Stimulated activated naive CD8-positive, alpha-beta T cell treated with anti-CD3 and anti-CD28 coated beads, Interleukin-15, Interleukin-2, amounts not matched to agents 100 ng/mL and 50 ng/mL, for 24 hours (primary cell): ENCODE measurements around the gene MAML2.
A peak's percentile ranks its signal among the peaks of the same experiment; 100 is the strongest.

ENCODE experiments used
- H3K27ac Mint-ChIP-seq: one replicate; pipeline ENCODE4 v1.8.0; 2021; ENCODE audit warnings: mild to moderate bottlenecking, mixed read lengths
- H3K27me3 Mint-ChIP-seq: one replicate; pipeline ENCODE4 v1.8.0; 2021; ENCODE audit warnings: mixed read lengths
- H3K36me3 Mint-ChIP-seq: one replicate; pipeline ENCODE4 v1.8.0; 2021; ENCODE audit warnings: low read depth, mixed read lengths
- H3K4me1 Mint-ChIP-seq: one replicate; pipeline ENCODE4 v1.8.0; 2021; ENCODE audit warnings: low read depth, mixed read lengths
- H3K4me3 Mint-ChIP-seq: one replicate; pipeline ENCODE4 v1.8.0; 2021; ENCODE audit warnings: mild to moderate bottlenecking, mixed read lengths
- H3K9me3 Mint-ChIP-seq: one replicate; pipeline ENCODE4 v1.8.0; 2021; ENCODE audit warnings: mixed read lengths

MAML2 gene

DNA sequence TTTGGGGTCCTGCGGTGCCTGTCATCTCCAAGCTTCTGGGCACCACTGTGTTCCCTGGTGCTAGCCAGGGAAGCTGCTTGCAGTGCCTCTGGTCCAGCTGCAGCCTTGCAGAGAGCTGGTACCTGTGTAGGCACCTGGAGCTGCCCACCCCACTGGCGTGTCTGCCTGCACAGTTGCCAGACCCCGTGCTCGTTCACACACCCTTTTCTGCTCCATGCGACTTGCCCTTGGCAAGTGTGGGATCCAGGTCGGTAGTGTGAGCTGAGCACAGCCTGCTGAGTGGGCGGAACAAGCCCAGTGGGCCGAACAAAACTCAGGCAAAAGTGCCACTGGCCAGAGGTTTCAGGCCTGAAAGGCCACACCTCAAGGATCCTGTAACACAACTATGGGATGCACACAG, 272.5 kb downstream of the MAML2 start:
- H3K4me1 Mint-ChIP-seq: peaks cover 84% of the 10 kb centered on the region
- no peaks in the 10 kb centered on the region for H3K9me3 Mint-ChIP-seq
- peaks cover 47% of the 10 kb centered on the region for H3K36me3 Mint-ChIP-seq
- peak overlapping the region; percentile 83 for H3K27ac Mint-ChIP-seq
- no peak overlapping the region for H3K4me3 Mint-ChIP-seq
- H3K27me3 Mint-ChIP-seq: no peaks in the 10 kb centered on the region

DNA sequence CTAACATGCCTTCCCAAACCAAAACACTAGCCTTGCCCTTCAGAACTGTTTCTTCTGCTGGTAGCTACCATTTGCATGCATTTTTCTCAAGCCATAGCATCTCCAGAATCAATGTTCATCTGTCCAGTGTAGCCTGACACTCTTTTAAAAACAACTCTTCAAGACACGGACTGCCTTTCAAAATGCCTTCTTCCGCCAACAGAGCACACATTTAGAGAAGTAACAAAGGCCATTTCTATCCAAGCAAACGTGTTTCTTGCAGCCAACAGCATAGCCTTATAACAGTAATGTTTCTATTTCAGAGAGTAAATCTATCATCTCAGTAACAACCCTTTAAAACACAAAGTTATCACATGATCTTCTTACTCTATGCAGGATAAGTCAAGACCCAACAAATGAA, 275.8 kb downstream of the MAML2 start:
- Mint-ChIP-seq H3K27ac (peak overlapping the region; percentile 90), H3K4me3 (peak overlapping the region; percentile 21), H3K27me3 (no peaks in the 10 kb centered on the region), H3K36me3 (peaks cover 26% of the 10 kb centered on the region), H3K4me1 (peaks cover 87% of the 10 kb centered on the region), H3K9me3 (no peaks in the 10 kb centered on the region)

DNA sequence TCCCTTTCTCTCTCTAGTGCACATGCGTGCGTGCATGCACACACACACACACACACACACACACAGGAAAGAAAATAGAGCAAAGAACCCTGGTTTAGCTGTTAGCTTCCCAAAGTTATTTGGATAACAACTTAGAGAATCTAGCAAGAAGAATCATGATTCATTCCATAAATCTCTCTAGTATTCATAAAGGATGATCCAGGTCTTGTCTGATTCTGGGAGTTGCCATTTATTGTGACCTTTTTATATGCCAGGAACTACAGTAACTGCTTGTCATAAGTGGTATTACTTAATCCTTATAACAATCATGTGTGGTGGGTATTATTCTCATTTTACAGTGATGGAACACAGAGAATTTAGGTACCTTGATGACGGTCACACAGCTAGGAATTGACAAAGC, 277.6 kb downstream of the MAML2 start:
- H3K27me3 Mint-ChIP-seq: no peaks in the 10 kb centered on the region
- H3K4me1 Mint-ChIP-seq: peaks cover 90% of the 10 kb centered on the region
- no peaks in the 10 kb centered on the region for H3K9me3 Mint-ChIP-seq
- H3K4me3 Mint-ChIP-seq: no peak overlapping the region
- peak overlapping the region; percentile 90 for H3K27ac Mint-ChIP-seq
- peaks cover 22% of the 10 kb centered on the region for H3K36me3 Mint-ChIP-seq

DNA sequence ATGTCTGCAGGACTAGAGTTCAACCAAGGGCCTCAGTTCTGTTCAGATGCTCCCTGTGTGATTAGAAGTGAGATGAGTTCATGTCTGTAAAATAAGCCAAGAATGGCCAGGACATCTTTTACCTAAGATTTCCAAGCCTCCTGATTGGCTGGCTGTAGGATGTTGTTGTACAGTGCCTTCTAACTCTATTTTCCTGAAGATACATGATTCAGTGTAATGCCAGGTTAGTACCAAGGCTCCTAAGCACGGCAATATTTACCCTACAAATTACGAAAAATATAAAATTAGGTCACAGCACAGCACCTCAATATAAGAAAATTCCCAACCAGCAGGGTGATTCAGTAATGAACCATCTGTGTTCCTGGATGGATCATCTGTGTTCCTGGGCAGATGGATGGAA, 279.1 kb downstream of the MAML2 start:
- Mint-ChIP-seq H3K27ac (peak overlapping the region; percentile 13), H3K27me3 (no peaks in the 10 kb centered on the region), H3K9me3 (no peaks in the 10 kb centered on the region), H3K4me1 (peaks cover 88% of the 10 kb centered on the region), H3K4me3 (no peak overlapping the region), H3K36me3 (peaks cover 34% of the 10 kb centered on the region)

DNA sequence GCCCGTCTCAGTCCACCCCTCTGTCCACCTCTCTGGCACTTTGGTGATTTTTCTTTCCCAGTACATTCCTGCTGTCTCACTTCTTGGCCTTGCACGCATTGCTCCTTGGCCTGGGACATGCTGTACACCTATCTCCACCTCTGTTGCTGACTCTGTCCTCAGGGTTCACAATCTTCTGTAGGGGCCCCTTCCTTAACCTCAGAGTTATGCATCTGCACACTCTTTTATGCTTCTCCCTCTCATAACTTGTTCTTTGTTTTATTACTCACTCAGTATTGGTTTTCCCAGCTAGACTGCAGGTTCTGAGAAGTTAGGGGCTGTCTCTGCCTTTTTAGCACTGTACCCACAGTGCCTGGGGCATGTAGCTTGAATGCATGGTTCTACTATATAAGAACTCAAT, 279.9 kb downstream of the MAML2 start:
- H3K36me3 Mint-ChIP-seq: peaks cover 35% of the 10 kb centered on the region
- H3K4me1 Mint-ChIP-seq: peaks cover 80% of the 10 kb centered on the region
- peak overlapping the region; percentile 66 for H3K4me3 Mint-ChIP-seq
- no peaks in the 10 kb centered on the region for H3K27me3 Mint-ChIP-seq
- peak overlapping the region; percentile 93 for H3K27ac Mint-ChIP-seq
- H3K9me3 Mint-ChIP-seq: no peaks in the 10 kb centered on the region

DNA sequence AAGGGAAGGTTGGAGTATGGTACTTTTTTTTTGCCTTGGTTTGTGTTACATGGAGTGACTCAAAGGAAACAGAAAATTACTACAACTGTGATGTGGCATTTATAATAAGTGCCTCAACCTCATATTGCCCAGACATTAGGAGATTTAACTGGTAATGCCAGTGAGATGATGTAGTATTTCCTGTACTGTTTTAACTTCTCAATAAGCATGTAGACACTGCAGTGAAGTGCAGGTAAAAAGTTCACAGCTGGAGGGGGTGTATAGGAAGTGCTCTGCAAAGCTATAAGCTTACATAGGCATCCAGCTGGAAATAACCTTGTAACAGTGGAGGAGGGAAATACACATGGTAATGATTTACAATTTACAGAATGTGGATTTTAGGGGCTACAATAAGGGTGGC, 280.9 kb downstream of the MAML2 start:
- peaks cover 80% of the 10 kb centered on the region for H3K4me1 Mint-ChIP-seq
- H3K27me3 Mint-ChIP-seq: no peaks in the 10 kb centered on the region
- H3K27ac Mint-ChIP-seq: peak overlapping the region; percentile 93
- H3K36me3 Mint-ChIP-seq: peaks cover 37% of the 10 kb centered on the region
- H3K4me3 Mint-ChIP-seq: peak overlapping the region; percentile 64
- H3K9me3 Mint-ChIP-seq: no peaks in the 10 kb centered on the region

DNA sequence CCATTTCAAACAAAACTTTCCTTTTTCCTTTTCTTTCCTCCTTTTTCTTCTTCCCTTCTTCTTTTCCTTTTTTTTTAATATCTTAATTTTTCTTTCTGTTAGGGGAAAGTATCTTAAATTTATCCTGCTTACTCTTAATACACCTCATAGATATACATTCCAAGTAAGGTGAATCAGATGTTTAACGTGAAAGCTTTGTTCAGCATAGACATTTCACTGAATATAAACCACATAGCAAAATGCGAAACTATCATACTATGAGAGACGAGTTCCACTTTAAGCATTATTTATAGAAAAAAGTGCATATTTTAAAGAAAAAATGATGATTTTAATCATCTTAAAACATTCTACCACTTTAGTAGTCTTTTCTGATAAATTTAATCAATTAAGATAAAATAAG, 281.3 kb downstream of the MAML2 start:
- Mint-ChIP-seq H3K27me3 (no peaks in the 10 kb centered on the region), H3K36me3 (peaks cover 39% of the 10 kb centered on the region), H3K4me3 (peak overlapping the region; percentile 64), H3K4me1 (peaks cover 80% of the 10 kb centered on the region), H3K27ac (peak overlapping the region; percentile 93), H3K9me3 (no peaks in the 10 kb centered on the region)

DNA sequence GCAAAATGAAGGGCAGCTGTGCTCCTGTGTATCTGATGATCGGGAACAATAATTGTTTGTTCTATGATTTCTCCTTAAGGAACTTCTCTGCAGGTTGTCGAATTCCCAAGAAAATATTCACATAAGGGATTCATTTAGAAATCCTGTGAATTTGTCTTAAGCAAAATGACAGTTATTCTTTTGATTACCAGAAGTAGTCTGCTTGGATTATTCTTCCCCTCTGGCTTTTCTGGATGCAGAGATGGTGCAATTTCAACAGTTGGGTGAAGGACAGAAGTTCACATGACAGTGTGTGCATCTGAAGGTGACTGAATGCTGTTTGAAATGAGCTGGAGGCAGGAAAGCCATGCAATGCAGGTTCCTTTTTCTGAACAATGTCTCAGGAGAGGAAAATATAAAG, 281.9 kb downstream of the MAML2 start:
- Mint-ChIP-seq H3K36me3 (peaks cover 38% of the 10 kb centered on the region), H3K4me3 (peak overlapping the region; percentile 59), H3K4me1 (peaks cover 80% of the 10 kb centered on the region), H3K27ac (peak overlapping the region; percentile 93), H3K27me3 (no peaks in the 10 kb centered on the region), H3K9me3 (no peaks in the 10 kb centered on the region)

DNA sequence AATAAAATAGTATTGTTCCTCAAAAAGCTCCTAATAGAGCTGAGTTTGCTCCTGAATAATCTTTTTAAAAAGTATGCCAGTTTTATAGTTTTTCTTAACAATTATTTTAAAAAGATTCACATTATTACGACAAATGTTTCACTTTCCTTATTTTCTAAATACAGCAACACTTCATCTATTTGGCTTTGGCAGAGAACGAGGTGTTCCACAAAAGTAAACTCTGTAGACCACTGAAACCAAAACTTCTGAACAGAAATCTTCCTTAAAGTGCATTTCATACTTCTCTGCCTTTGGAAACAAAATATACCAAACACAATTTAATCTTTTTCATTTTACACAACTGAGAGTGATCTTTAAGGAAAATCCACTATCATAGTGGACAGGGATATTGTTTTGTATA, 285.5 kb downstream of the MAML2 start:
- peaks cover 5% of the 10 kb centered on the region for H3K9me3 Mint-ChIP-seq
- peaks cover 80% of the 10 kb centered on the region for H3K4me1 Mint-ChIP-seq
- H3K27me3 Mint-ChIP-seq: no peaks in the 10 kb centered on the region
- H3K27ac Mint-ChIP-seq: peak overlapping the region; percentile 46
- H3K4me3 Mint-ChIP-seq: no peak overlapping the region
- H3K36me3 Mint-ChIP-seq: peaks cover 56% of the 10 kb centered on the region

DNA sequence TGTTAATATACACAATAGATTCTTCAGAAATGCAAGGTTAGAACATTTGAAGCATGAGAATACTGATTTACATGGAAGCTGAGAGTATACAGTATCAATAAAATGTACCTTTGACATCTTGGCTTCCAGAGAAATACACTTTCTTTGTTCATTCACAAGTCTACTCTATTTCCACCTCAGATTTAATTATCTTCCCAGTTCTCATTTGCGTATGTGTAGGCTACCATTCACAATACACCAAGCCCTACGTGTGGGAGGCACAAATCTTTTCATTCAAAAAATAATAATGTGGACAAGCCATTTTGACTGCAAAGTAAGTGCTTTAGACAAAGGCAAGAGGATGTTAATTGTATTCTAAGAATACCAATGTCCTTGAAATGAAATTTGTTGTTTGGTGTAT, 286.4 kb downstream of the MAML2 start:
- Mint-ChIP-seq H3K4me1 (peaks cover 80% of the 10 kb centered on the region), H3K27ac (peak overlapping the region; percentile 12), H3K9me3 (peaks cover 5% of the 10 kb centered on the region), H3K36me3 (peaks cover 58% of the 10 kb centered on the region), H3K27me3 (no peaks in the 10 kb centered on the region), H3K4me3 (no peak overlapping the region)

DNA sequence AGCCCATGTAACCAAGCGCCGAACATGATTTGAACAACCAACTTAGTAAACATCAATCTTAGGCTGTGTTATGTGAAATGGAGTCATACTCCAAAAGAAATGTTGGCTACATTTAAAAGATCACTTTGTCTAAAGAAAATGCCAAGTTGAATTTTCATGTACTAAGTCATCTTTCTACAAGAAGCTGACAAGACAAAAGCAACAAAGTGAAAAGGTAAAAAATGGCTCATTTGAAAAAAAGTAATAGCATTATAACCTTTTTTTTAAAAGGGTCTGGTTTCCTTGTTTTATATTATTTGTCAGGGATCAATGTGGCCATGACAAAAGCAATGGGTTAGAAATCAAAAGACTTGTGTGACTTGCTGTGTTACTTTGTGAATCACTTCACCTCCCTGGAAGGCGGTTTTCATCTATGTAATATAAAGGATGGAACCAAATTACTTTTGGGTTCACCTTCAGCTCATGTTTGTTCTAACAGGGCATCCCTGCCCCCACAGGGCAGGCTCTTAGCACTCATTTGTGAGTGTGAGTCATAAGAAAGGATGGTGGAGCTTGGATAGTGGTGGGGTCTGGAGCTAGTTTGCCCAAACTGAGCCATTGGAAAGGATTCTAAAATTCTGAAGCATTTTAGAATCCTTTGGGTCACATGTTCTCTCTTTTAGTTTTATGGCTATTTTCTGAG, 287.1 kb downstream of the MAML2 start:
- H3K4me1 Mint-ChIP-seq: peaks cover 77% of the 10 kb centered on the region
- peaks cover 56% of the 10 kb centered on the region for H3K36me3 Mint-ChIP-seq
- peaks cover 5% of the 10 kb centered on the region for H3K9me3 Mint-ChIP-seq
- no peaks in the 10 kb centered on the region for H3K27me3 Mint-ChIP-seq
- no peak overlapping the region for H3K4me3 Mint-ChIP-seq
- peak overlapping the region; percentile 68 for H3K27ac Mint-ChIP-seq

DNA sequence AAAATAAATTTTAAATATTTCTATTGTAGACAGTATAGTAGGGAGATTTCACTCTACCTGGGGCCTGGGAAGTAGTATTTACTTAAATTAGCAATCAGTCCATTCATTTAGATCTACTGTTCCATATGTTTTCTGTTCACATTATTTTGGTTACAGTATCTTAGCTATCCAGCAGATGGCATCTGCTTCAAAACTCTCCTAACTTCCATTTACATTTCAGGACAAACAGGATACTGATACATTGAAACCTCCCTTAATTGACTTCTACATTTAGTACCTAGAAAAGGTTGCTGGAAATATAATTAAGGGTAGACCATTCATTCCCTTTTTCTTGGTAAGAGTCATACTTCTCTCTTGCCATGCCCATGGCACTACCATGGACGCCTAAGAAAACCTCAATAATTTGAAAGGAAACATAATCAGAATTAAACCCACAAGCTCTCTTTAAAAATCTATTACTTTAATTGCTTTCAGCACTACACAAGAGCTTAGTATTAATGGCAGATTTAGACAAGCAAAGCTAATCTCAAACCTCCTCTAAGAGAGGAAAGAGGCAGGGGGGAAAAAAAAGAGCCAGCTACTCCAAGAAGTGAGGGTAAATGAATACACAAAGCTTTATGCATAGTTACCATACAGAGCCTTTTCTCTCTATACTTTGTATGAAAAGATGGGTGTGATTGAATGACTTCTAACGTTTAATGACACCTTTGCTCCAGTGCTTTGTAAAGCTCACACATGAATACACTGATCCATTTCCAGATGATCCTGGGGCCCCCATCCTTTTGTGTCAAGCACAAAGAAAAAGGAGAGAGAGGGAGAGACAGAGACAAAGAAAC, 287.9 kb downstream of the MAML2 start:
- H3K4me1 Mint-ChIP-seq: peaks cover 77% of the 10 kb centered on the region

DNA sequence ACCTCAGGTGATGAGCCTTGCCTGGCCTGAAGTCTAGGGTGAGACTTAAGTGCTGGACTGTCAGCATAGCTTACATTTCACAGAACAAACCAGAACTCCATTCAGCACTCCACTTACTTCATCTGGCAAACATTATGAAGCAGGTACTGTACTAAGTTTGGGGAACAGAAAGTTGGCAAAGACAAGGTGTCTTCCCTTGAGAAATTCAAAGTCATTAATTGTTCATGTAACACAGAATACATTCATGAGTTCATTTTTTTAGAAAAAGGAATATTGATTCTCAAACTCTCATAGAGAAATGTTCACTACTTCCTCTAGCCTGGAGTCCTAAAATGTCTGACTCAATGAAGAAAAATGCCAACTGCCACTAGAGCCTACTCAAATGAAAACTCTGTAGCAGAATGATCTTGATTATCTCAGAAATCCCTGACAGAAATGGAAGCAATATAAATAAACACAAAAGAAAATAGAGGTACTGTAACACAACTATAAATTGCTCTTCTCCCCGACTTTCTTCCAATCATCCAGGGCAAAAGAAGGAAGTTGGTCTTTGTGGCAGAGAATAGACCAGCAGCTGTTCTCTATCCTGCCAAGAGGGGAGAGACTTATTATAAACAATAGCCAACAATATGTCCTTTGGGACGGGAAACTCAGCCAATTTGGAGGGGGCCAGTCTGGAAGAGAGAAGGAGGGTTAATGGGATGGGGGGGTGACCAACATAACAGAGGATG, 289.9 kb downstream of the MAML2 start:
- peak overlapping the region; percentile 82 for H3K27ac Mint-ChIP-seq
- H3K9me3 Mint-ChIP-seq: peaks cover 5% of the 10 kb centered on the region
- H3K4me3 Mint-ChIP-seq: no peak overlapping the region
- H3K4me1 Mint-ChIP-seq: peaks cover 83% of the 10 kb centered on the region
- H3K27me3 Mint-ChIP-seq: no peaks in the 10 kb centered on the region
- H3K36me3 Mint-ChIP-seq: peaks cover 48% of the 10 kb centered on the region

More for the DNA sequence above, 287.9 kb downstream of the MAML2 start:
- Mint-ChIP-seq H3K27me3 (no peaks in the 10 kb centered on the region), H3K27ac (peak overlapping the region; percentile 68), H3K36me3 (peaks cover 56% of the 10 kb centered on the region), H3K9me3 (peaks cover 5% of the 10 kb centered on the region), H3K4me3 (no peak overlapping the region)

DNA sequence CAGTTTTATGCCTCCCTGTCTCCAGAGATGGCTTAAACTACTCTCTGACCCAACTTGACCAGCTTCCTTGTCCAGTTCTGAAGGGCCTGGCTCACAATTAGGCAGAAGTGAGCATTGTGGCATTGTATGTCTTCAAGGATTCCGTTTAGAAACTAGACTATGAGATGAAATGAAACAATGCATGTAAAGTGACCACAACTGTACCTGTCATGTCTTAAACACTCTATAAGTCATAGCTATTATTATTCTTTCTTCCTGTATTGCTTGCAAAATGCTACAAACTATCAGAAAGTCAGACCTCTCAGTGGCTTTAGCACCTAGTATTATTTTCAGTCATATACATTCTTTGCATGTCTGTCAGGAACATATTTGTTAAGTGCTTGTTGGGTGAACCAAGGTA, 291.2 kb downstream of the MAML2 start:
- Mint-ChIP-seq H3K9me3 (peaks cover 5% of the 10 kb centered on the region), H3K4me1 (peaks cover 78% of the 10 kb centered on the region), H3K27ac (no peak overlapping the region), H3K27me3 (no peaks in the 10 kb centered on the region), H3K36me3 (peaks cover 42% of the 10 kb centered on the region), H3K4me3 (no peak overlapping the region)
